LNCaP clone FGC (cell line): Measurements from ENCODE around the gene TTC21A.

Source experiments
- DNase-seq: peaks from one replicate; pipeline ENCODE4 v3.0.0-alpha.2; 2011; ENCODE audit warnings: low read depth
- H3K4me3 ChIP-seq: 2 replicates; pipeline ENCODE4 v1.5.1; 2011; ENCODE audit warnings: mild to moderate bottlenecking, low read depth, low read length, control low read depth
- TF ChIP-seq, protein P1 (sequence below): IDR thresholded peaks from 2 replicates; pipeline ENCODE4 v1.5.1; 2012; ENCODE audit warnings: mild to moderate bottlenecking; ENCODE audit not compliant: control insufficient read depth, insufficient read depth; ENCODE audit errors: extremely low read depth

The TTC21A gene

GRCh38 chr3:39098473-39099000 lies 8.9 kb upstream of the TTC21A start:
- TF ChIP-seq, protein P1, sequence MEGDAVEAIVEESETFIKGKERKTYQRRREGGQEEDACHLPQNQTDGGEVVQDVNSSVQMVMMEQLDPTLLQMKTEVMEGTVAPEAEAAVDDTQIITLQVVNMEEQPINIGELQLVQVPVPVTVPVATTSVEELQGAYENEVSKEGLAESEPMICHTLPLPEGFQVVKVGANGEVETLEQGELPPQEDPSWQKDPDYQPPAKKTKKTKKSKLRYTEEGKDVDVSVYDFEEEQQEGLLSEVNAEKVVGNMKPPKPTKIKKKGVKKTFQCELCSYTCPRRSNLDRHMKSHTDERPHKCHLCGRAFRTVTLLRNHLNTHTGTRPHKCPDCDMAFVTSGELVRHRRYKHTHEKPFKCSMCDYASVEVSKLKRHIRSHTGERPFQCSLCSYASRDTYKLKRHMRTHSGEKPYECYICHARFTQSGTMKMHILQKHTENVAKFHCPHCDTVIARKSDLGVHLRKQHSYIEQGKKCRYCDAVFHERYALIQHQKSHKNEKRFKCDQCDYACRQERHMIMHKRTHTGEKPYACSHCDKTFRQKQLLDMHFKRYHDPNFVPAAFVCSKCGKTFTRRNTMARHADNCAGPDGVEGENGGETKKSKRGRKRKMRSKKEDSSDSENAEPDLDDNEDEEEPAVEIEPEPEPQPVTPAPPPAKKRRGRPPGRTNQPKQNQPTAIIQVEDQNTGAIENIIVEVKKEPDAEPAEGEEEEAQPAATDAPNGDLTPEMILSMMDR: no peak
- DNase-seq: no peak
- H3K4me3 ChIP-seq: no peak overlapping the region

GRCh38 chr3:39099242-39099641 lies 8.2 kb upstream of the TTC21A start:
- H3K4me3 ChIP-seq: no peak overlapping the region
- TF ChIP-seq, protein P1: no peak
- DNase-seq: no peak

DNA sequence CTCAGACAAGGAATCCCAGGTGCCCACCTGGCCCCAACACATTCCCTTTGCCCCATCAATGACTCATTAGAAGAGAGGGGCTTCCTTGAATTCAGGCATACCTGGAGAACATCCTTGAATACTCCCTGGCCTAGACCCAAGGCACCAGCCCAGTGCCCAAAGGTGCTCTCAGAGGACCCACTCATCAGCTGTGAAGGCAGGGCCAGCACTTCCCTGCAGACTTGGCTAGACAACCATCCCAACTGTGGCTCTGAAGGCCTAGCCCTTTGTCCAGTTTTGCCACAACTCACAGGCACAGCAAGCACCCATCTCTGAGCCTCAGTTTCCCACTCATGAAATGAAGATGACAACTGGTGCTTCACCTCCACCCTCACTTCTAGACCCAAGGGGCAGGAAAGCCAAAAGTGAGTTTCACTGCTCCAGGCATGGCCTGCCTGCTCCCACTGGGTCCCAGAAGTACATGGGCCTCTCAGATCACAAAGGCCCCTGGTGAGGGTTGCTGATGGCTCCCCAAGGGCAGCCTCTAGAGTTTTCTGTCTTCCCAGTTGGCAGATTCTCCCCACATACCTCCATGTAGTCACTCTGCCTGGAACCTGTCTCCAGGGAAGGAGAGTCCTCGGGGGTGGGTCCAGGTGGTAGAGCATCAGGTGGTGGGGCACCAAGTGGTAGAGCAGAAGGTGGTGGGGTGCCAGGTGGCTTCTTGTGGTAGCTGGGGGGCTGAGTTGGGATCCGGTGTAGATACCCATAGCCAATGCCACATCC lies 7.6 kb upstream of the TTC21A start:
- no peak for DNase-seq
- no peak overlapping the region for H3K4me3 ChIP-seq
- TF ChIP-seq, protein P1: no peak

- H3K4me3 ChIP-seq: no peak overlapping the region
- TF ChIP-seq, protein P1: no peak
- no peak for DNase-seq
These were observed 7.0 kb upstream of the TTC21A start for GRCh38 chr3:39100500-39100886.

GRCh38 chr3:39101022-39101689 lies 6.3 kb upstream of the TTC21A start:
- TF ChIP-seq, protein P1: peak; percentile 72
- no peak for DNase-seq
- H3K4me3 ChIP-seq: no peak overlapping the region

- no peak for DNase-seq
- TF ChIP-seq, protein P1: no peak
- H3K4me3 ChIP-seq: no peak overlapping the region
These were observed 4.8 kb upstream of the TTC21A start for GRCh38 chr3:39102504-39103323.
